H1 (cell line): ENCODE results near the gene PLCL2. TPM values are rescaled to one million over a fixed set of nuclear protein-coding genes. Genes with fewer than 3 reads are reported as not detected.
A peak's percentile ranks its signal among the peaks of the same experiment; 100 is the strongest.

ENCODE experiments used
- CTCF ChIA-PET: fragments of 300-600 bp; sonication (Branson Sonifier 250); formaldehyde crosslinking; loops from one replicate; lab custom pipeline; 2021; ENCODE audit not compliant: partially characterized antibody; lab: Charles Lee
- POLR2A ChIA-PET: fragments of 300-600 bp; sonication (Branson Sonifier 250); formaldehyde crosslinking; loops from one replicate; lab custom pipeline; 2021; ENCODE audit warnings: inconsistent platforms; ENCODE audit not compliant: partially characterized antibody; lab: Charles Lee
- DNase-seq, 2 experiments: peaks; one replicate each; pipeline versions ENCODE4 v3.0.0 to v3.0.0-alpha.2; 2010 to 2022; ENCODE audit warnings: low spot score in 2 of 2, low read depth in 1 of 2, mixed read lengths in 1 of 2
- FAIRE-seq: peaks from 2 replicates; lab custom pipeline; 2011; peaks lifted over from hg19 to GRCh38; lab: Jason Lieb, UNC
- H2AFZ ChIP-seq: 2 replicates; pipeline ENCODE4 v1.8.1; 2012; ENCODE audit warnings: low read length, inconsistent platforms
- H2AK5ac ChIP-seq: 2 replicates; pipeline ENCODE4 v1.6.1; 2013; ENCODE audit warnings: low read depth, low read length
- H2BK120ac ChIP-seq: replicated peaks from 2 replicates; pipeline ENCODE3; 2013; ENCODE audit warnings: low read depth, low read length, inconsistent platforms
- H2BK12ac ChIP-seq: 2 replicates; pipeline ENCODE4 v1.6.1; 2013; ENCODE audit warnings: low read depth, low read length
- H2BK15ac ChIP-seq: 2 replicates; pipeline ENCODE4 v1.6.1; 2013; ENCODE audit warnings: low read length
- H2BK20ac ChIP-seq: 2 replicates; pipeline ENCODE4 v1.6.1; 2013; ENCODE audit warnings: low read length
- H2BK5ac ChIP-seq: 2 replicates; pipeline ENCODE4 v1.6.1; 2013; ENCODE audit warnings: low read depth, low read length
- H3K14ac ChIP-seq: 2 replicates; pipeline ENCODE4 v1.6.1; 2013; ENCODE audit warnings: inconsistent platforms; ENCODE audit not compliant: insufficient read length
- H3K18ac ChIP-seq: 2 replicates; pipeline ENCODE4 v1.6.1; 2013; ENCODE audit warnings: low read length; ENCODE audit errors: extremely low read depth
- H3K23ac ChIP-seq: 2 replicates; pipeline ENCODE4 v1.6.1; 2013; ENCODE audit warnings: inconsistent platforms; ENCODE audit not compliant: insufficient read length
- H3K23me2 ChIP-seq: 2 replicates; pipeline ENCODE4 v1.6.1; 2013; ENCODE audit warnings: low read depth, low read length
- H3K27ac ChIP-seq: 2 replicates; pipeline ENCODE4 v1.6.1; 2011; ENCODE audit warnings: low read depth, low read length, inconsistent platforms
- H3K27me3 ChIP-seq, 4 experiments: replicated peaks in 1 of 4; 1 replicate in 1 of 4; 2 replicates in 3 of 4; pipeline versions ENCODE4 v1.6.1 to v1.8.1; 2011 to 2013; ENCODE audit warnings: low read length in 3 of 4, mild to moderate bottlenecking in 3 of 4, inconsistent platforms in 2 of 4, mixed read lengths in 2 of 4, moderate library complexity in 1 of 4; ENCODE audit not compliant: control insufficient read depth in 3 of 4, insufficient read depth in 3 of 4; ENCODE audit errors: extremely low read depth in 1 of 4
- H3K36me3 ChIP-seq, 4 experiments: 2 replicates each; pipeline versions ENCODE4 v1.6.1 to v1.8.1; 2011 to 2013; ENCODE audit warnings: mild to moderate bottlenecking in 4 of 4, low read length in 3 of 4, moderate library complexity in 2 of 4, control low read depth in 1 of 4, inconsistent platforms in 1 of 4; ENCODE audit not compliant: insufficient read depth in 4 of 4, control insufficient read depth in 2 of 4
- H3K4ac ChIP-seq: replicated peaks from 2 replicates; pipeline ENCODE3; 2013; ENCODE audit warnings: low read length, low read depth, mixed read lengths, inconsistent platforms; ENCODE audit not compliant: insufficient read length
- H3K4me1 ChIP-seq, 4 experiments: replicated peaks in 1 of 4; 1 replicate in 1 of 4; 2 replicates in 3 of 4; pipeline versions ENCODE4 v1.6.1 to v1.8.1; 2011 to 2013; ENCODE audit warnings: low read length in 3 of 4, inconsistent platforms in 2 of 4, mixed read lengths in 1 of 4; ENCODE audit not compliant: insufficient read depth in 4 of 4, control insufficient read depth in 3 of 4
- H3K4me2 ChIP-seq, 2 experiments: 2 replicates each; pipeline versions ENCODE4 v1.6.1 to v1.8.1; 2011 to 2013; ENCODE audit warnings: low read depth in 2 of 2, low read length in 2 of 2, control low read depth in 1 of 2, inconsistent platforms in 1 of 2, mild to moderate bottlenecking in 1 of 2; ENCODE audit not compliant: insufficient read depth in 1 of 2
- H3K4me3 ChIP-seq, 4 experiments: fragments of 200-600, 300-600 bp in 1 of 4; sonication (generic), shearing (Covaris generic), sonication (Bioruptor Twin) in 1 of 4; 2 replicates each; pipeline versions ENCODE4 v1.5.1 to v1.8.1; 2011 to 2016; ENCODE audit warnings: low read length in 4 of 4, low read depth in 3 of 4, control low read depth in 2 of 4, inconsistent platforms in 2 of 4, mild to moderate bottlenecking in 2 of 4, mixed read lengths in 1 of 4, moderate library complexity in 1 of 4; ENCODE audit not compliant: insufficient read depth in 2 of 4; ENCODE audit errors: extremely low read depth in 1 of 4
- H3K56ac ChIP-seq: replicated peaks from 2 replicates; pipeline ENCODE3; 2013; ENCODE audit warnings: low read depth, mild to moderate bottlenecking, mixed read lengths, low read length, inconsistent platforms; ENCODE audit not compliant: insufficient read length
- H3K79me1 ChIP-seq: 2 replicates; pipeline ENCODE4 v1.6.1; 2013; ENCODE audit warnings: low read depth, low read length, control low read depth
- H3K79me2 ChIP-seq, 2 experiments: 2 replicates each; pipeline versions ENCODE4 v1.6.1 to v1.8.1; 2012 to 2013; ENCODE audit warnings: low read length in 2 of 2, mild to moderate bottlenecking in 2 of 2, inconsistent platforms in 1 of 2; ENCODE audit not compliant: insufficient read depth in 2 of 2, control insufficient read depth in 1 of 2
- H3K9ac ChIP-seq, 4 experiments: replicated peaks in 1 of 4; 1 replicate in 1 of 4; 2 replicates in 3 of 4; pipeline versions ENCODE4 v1.6.1 to v1.8.1; 2011 to 2013; ENCODE audit warnings: low read depth in 3 of 4, low read length in 3 of 4, control low read depth in 2 of 4, mild to moderate bottlenecking in 2 of 4, moderate library complexity in 2 of 4, inconsistent platforms in 1 of 4; ENCODE audit errors: extremely low read depth in 1 of 4
- H3K9me3 ChIP-seq, 2 experiments: 2 replicates each; pipeline versions ENCODE4 v1.6.1 to v1.8.1; 2012 to 2013; ENCODE audit warnings: mild to moderate bottlenecking in 2 of 2, moderate library complexity in 2 of 2, control low read depth in 1 of 2, inconsistent platforms in 1 of 2, low read depth in 1 of 2, low read length in 1 of 2, mixed read lengths in 1 of 2; ENCODE audit not compliant: insufficient read depth in 2 of 2
- H4K20me1 ChIP-seq, 2 experiments: replicated peaks in 1 of 2; 2 replicates each; pipeline versions ENCODE3 to v1.8.1; 2011 to 2013; ENCODE audit warnings: inconsistent platforms in 2 of 2, low read length in 2 of 2, mild to moderate bottlenecking in 1 of 2; ENCODE audit not compliant: insufficient read depth in 2 of 2, control insufficient read depth in 1 of 2
- H4K5ac ChIP-seq: 2 replicates; pipeline ENCODE4 v1.6.1; 2013; ENCODE audit warnings: low read length, low read depth, mixed read lengths, inconsistent platforms; ENCODE audit not compliant: insufficient read length
- H4K8ac ChIP-seq: 2 replicates; pipeline ENCODE4 v1.8.0; 2013; ENCODE audit warnings: mild to moderate bottlenecking, moderate library complexity, low read length, inconsistent platforms; ENCODE audit not compliant: insufficient read depth; ENCODE audit errors: extremely low read depth
- H4K91ac ChIP-seq: replicated peaks from 2 replicates; pipeline ENCODE3; 2013; ENCODE audit warnings: low read length, mixed read lengths, inconsistent platforms; ENCODE audit not compliant: insufficient read length
- CBX8 ChIP-seq: fragments of 300-800, 300-1000 bp; sonication (generic); IDR thresholded peaks from 2 replicates; pipeline ENCODE4 v1.7.1; 2016; ENCODE audit warnings: low read depth, low read length, borderline replicate concordance
- CEBPB ChIP-seq: IDR thresholded peaks from 2 replicates; pipeline ENCODE4 v1.6.1; 2012; ENCODE audit warnings: low read depth, low read length
- CHD2 ChIP-seq: IDR thresholded peaks from 2 replicates; pipeline ENCODE4 v1.6.1; 2012; ENCODE audit warnings: low read length, improper control_type of control experiment
- CREB1 ChIP-seq: IDR thresholded peaks from 2 replicates; pipeline ENCODE4 v1.6.1; 2012; ENCODE audit warnings: inconsistent platforms
- HDAC2 ChIP-seq, 2 experiments: fragments of 300-600 bp in 1 of 2; sonication (generic) in 1 of 2; IDR thresholded peaks; 2 replicates each; pipeline ENCODE4 v1.6.1; 2011 to 2012; ENCODE audit warnings: low read depth in 2 of 2, low read length in 2 of 2, mild to moderate bottlenecking in 2 of 2, moderate library complexity in 2 of 2, borderline replicate concordance in 1 of 2, inconsistent platforms in 1 of 2
- JUND ChIP-seq: IDR thresholded peaks from 2 replicates; pipeline ENCODE4 v1.6.1; 2011; ENCODE audit warnings: mild to moderate bottlenecking, improper control_type of control experiment, low read length
- RAD21 ChIP-seq, 2 experiments: IDR thresholded peaks in 1 of 2; conservative IDR thresholded peaks in 1 of 2; 2 replicates each; pipeline ENCODE4 v1.6.1; 2011; ENCODE audit warnings: low read depth in 2 of 2, low read length in 2 of 2, improper control_type of control experiment in 1 of 2, inconsistent platforms in 1 of 2, mild to moderate bottlenecking in 1 of 2, moderate library complexity in 1 of 2
- RBBP5 ChIP-seq: IDR thresholded peaks from 2 replicates; pipeline ENCODE4 v1.7.1; 2012; ENCODE audit warnings: low read depth, mild to moderate bottlenecking, inconsistent platforms, low read length, moderate library complexity, borderline replicate concordance
- RNF2 ChIP-seq: fragments of 200-900, 300-1000 bp; sonication (generic); IDR thresholded peaks from 2 replicates; pipeline ENCODE4 v1.7.1; 2016; ENCODE audit warnings: borderline replicate concordance, low read depth, mild to moderate bottlenecking, antibody characterized with exemption, low read length; ENCODE audit not compliant: poor library complexity, severe bottlenecking; ENCODE audit errors: missing control alignments
- SIRT6 ChIP-seq: IDR thresholded peaks from one replicate; pipeline ENCODE4 v1.7.1; 2012; ENCODE audit warnings: low read length, inconsistent platforms
- SIX5 ChIP-seq: IDR thresholded peaks from 2 replicates; pipeline ENCODE4 v1.6.1; 2011; ENCODE audit warnings: mild to moderate bottlenecking, low read depth, low read length
- SP2 ChIP-seq: IDR thresholded peaks from 2 replicates; pipeline ENCODE4 v1.6.1; 2012; ENCODE audit warnings: mild to moderate bottlenecking, low read length, inconsistent platforms
- WGBS, 2 experiments: shearing (Covaris generic) in 1 of 2; methylation state at CpG; one replicate each; pipeline versions ENCODE4 v1.1.6 to v1.1.7; 2013 to 2015; ENCODE audit warnings: low lambda C conversion rate in 2 of 2, mixed read lengths in 2 of 2, inconsistent platforms in 1 of 2, low coverage in 1 of 2, missing lambda C conversion rate in 1 of 2; ENCODE audit not compliant: insufficient replicate concordance in 2 of 2, insufficient coverage in 1 of 2, insufficient read length in 1 of 2; ENCODE audit errors: extremely low coverage in 1 of 2, missing lambda C conversion rate in 1 of 2; 5-methylcytosine and 5-hydroxymethylcytosine counted together
- polyA plus RNA-seq, 7 experiments: library from polyadenylated mRNA; depleted of rRNA in 3 of 7; stranded (reverse) in 5 of 7; unstranded in 2 of 7; fragments of >200 nt in 5 of 7; fragments of 200-250 nt in 2 of 7; gene quantifications; 1 replicate in 5 of 7; 2 replicates in 1 of 7; 4 replicates in 1 of 7; pipeline versions ENCODE4 v1.2.1 to v1.2.3, GENCODE V29; 2011 to 2013; ENCODE audit warnings: missing spikeins in 2 of 7, mixed read lengths in 2 of 7
- total RNA-seq: library from RNA; stranded (reverse); fragmentation: NEBNext Ultra II Directional; extraction: Animal tissue kit (Norgen Biotek cat#: 25700); gene quantifications from 2 replicates; pipeline ENCODE4 v1.2.1, GENCODE V29; 2021
- TF ChIP-seq, protein P1 (sequence below): IDR thresholded peaks from 2 replicates; pipeline ENCODE4 v1.6.1; 2012; ENCODE audit warnings: inconsistent platforms

PLCL2 gene
- total and polyA plus RNA-seq, 2 of the 8 experiments (the other 6 are each of a cell fraction or from before 2014, with no cell fraction given), result 3.5 to 6.8 TPM

DNA sequence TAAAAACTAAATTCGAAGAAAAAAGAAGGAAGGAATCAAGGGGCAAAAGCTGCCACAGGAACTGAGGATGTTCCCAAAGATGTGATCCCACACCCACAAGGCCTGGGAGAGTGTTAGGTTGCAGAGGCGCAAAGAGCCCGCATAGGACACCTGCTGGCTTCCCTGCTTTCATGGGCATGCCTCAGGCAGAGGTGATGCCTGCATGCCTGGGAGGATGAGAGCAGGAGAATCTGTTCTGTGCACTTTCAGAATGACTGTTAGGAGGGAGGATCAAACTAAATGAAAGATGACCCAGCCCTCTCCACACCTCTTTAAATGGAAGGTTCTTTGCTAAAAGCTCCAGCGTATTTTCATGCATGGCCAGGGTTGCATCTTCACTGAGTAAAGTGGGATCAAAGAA is 162.4 kb downstream of the PLCL2 start:
- Histone ChIP-seq H2BK5ac (no peak overlapping the region), H3K9me3 (no peaks in the 10 kb centered on the region), H2BK120ac (no peak overlapping the region), H2BK12ac (no peak overlapping the region; the same call in 1 of the 2 replicates), H3K4ac (no peak overlapping the region), H4K91ac (no peak overlapping the region), H2BK20ac (no peak overlapping the region), H3K27me3 (no peaks in the 10 kb centered on the region), H3K23me2 (no peaks in the 10 kb centered on the region), H2BK15ac (no peak overlapping the region), H4K20me1 (no peaks in the 10 kb centered on the region), H3K23ac (no peak overlapping the region), H3K4me3 (no peak overlapping the region), H3K27ac (no peak overlapping the region), H3K79me1 (no peaks in the 10 kb centered on the region), H3K18ac (no peak overlapping the region), H3K79me2 (no peaks in the 10 kb centered on the region), H2AK5ac (no peak overlapping the region), H2AFZ (no peak overlapping the region), H3K9ac (no peak overlapping the region), H3K14ac (no peak overlapping the region), H3K4me2 (no peak overlapping the region), H3K36me3 (peaks cover 0 to 4% (median 0%) of the 10 kb centered on the region in 4 experiments; a peak in 1 of 8 replicates), H4K5ac (no peak overlapping the region), H3K4me1 (peaks cover 0 to 11% (median 6%) of the 10 kb centered on the region in 4 experiments; a peak in 4 of 7 replicates), H4K8ac (no peak overlapping the region), H3K56ac (no peak overlapping the region)
- ChIA-PET POLR2A (no interaction called here), CTCF (interaction anchor here (1.4 kb wide), 1 partner anchor 15 kb away, joined by 5 read pairs; no protein-coding TSS in a partner anchor)
- FAIRE-seq, result peak; percentile 57
- DNase-seq, result peak in 1 of 2 experiments; percentile 57
- WGBS, 2 experiments, result 38% methylated on average over 4 of the region's 4 CpGs; no CpG with 5 or more reads in 1 of the 2 experiments
- TF ChIP-seq SP2 (no peak), CEBPB (no peak), CBX8 (no peak), SIX5 (no peak), RNF2 (no peak), JUND (no peak), CREB1 (no peak), HDAC2 (IDR thresholded peaks at IDR 0.05; ENCODE audit: borderline replicate concordance in 1 of 2, low read depth in 2 of 2, low read length in 2 of 2) (0 out of 4 replicates have a peak, but pooled peaks of 1 of the 2 experiments have one; percentile 29), CHD2 (no peak), RBBP5 (no peak), RAD21 (IDR thresholded peaks at IDR 0.05 in 1 of 2, conservative IDR thresholded peaks at IDR 0.05 in 1 of 2; ENCODE audit: low read depth in 2 of 2, low read length in 2 of 2) (peak; percentile 7 to 22; a peak in 2 of 4 replicates), SIRT6 (no peak)
- TF ChIP-seq, protein P1, sequence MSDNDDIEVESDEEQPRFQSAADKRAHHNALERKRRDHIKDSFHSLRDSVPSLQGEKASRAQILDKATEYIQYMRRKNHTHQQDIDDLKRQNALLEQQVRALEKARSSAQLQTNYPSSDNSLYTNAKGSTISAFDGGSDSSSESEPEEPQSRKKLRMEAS, result no peak
